ENCODE results near the gene FBLN7. TPM values are rescaled to one million over a fixed set of nuclear protein-coding genes. Genes with fewer than 3 reads are reported as not detected.

The FBLN7 gene
- total RNA-seq, 1 donor from 2014 or later, result not detected

DNA sequence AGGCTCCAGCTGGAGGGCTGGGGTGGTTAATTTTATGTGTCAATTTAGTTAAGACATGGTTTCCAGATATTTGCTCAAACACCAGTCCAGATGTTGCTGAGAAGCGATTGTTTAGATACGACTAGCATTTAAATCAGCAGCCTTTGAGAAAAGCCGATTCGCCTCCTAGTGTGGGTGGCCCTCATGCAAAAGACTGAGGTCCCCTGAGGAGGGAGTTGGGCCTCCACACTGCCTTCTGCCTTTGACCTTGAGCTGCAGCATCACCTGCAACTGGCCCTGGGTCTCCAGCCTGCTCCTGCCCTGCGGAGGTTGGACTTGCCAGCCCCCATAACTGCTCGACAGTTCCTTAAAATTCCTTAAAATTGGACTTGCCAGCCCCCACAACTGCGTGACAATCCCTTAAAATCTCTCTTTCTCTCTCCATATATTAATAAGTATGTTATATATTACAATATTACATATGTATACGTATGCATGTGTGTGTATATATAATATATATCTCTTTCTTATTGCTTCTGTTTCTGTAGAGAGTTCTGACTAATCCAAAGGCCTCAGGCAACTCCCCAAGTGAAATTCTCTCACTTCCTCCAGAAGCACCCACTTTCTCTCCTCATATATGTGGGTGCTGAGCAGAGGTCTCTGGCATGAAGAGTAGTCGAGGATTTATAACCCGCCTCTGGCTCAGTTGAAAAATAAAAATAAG, 14.4 kb downstream of the FBLN7 start:
- Histone ChIP-seq H3K79me2 (ENCODE audit: insufficient read depth, low read length) (no peaks in the 10 kb centered on the region), H3K9ac (ENCODE audit: low read length) (no peak overlapping the region), H3K9me3 (ENCODE audit: insufficient read depth, low read depth, low read length) (no peaks in the 10 kb centered on the region), H3K4me1 (ENCODE audit: insufficient read depth, low read length) (peaks cover 13% of the 10 kb centered on the region), H4K20me1 (ENCODE audit: insufficient read depth, low read length) (no peaks in the 10 kb centered on the region), H3K36me3 (ENCODE audit: insufficient read depth, low read length) (no peaks in the 10 kb centered on the region), H3K27ac (ENCODE audit: low read depth, low read length) (no peak overlapping the region), H3K4me3 (ENCODE audit: insufficient read depth, low read depth, low read length) (no peak overlapping the region), H3K4me2 (ENCODE audit: low read length) (no peak overlapping the region), H3K27me3 (ENCODE audit: insufficient read depth, low read length) (no peaks in the 10 kb centered on the region), H2AFZ (ENCODE audit: low read depth, low read length) (no peak overlapping the region)
- Mint-ChIP-seq H3K27ac (ENCODE audit: unreplicated experiment) (no peak overlapping the region), H3K4me3 (ENCODE audit: unreplicated experiment) (no peak overlapping the region), H3K9me3 (ENCODE audit: unreplicated experiment) (no peaks in the 10 kb centered on the region), H3K36me3 (ENCODE audit: low read depth, unreplicated experiment) (peaks cover 2% of the 10 kb centered on the region), H3K4me1 (ENCODE audit: low read depth, unreplicated experiment) (peaks cover 27% of the 10 kb centered on the region), H3K27me3 (ENCODE audit: low read depth, unreplicated experiment) (no peaks in the 10 kb centered on the region)
- TF ChIP-seq, protein P1, sequence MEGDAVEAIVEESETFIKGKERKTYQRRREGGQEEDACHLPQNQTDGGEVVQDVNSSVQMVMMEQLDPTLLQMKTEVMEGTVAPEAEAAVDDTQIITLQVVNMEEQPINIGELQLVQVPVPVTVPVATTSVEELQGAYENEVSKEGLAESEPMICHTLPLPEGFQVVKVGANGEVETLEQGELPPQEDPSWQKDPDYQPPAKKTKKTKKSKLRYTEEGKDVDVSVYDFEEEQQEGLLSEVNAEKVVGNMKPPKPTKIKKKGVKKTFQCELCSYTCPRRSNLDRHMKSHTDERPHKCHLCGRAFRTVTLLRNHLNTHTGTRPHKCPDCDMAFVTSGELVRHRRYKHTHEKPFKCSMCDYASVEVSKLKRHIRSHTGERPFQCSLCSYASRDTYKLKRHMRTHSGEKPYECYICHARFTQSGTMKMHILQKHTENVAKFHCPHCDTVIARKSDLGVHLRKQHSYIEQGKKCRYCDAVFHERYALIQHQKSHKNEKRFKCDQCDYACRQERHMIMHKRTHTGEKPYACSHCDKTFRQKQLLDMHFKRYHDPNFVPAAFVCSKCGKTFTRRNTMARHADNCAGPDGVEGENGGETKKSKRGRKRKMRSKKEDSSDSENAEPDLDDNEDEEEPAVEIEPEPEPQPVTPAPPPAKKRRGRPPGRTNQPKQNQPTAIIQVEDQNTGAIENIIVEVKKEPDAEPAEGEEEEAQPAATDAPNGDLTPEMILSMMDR (IDR thresholded peaks at IDR 0.05; ENCODE audit: insufficient read depth, low read depth, low read length), result no peak
- no peak for TF ChIP-seq EZH2 (IDR thresholded peaks at IDR 0.05; ENCODE audit: insufficient read depth, low read length)
- no peak for FAIRE-seq
- DNase-seq (ENCODE audit: low read depth), result no peak

DNA sequence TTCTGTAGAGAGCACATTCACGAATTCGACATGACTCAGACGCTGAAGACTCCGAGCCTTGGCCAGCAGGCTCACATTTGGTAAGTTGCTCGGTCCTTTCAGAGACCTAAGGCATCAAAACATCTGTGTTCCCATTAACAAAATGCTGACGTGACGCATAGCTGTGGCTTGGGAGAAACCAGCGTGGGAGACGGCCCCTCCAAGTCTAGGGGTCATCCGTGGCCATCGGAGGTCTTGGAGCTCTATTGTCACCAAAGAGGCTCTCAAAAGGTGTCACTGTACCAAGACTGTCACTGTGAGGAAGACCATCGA, 14.9 kb downstream of the FBLN7 start:
- no peak overlapping the region for H3K4me3 Mint-ChIP-seq (ENCODE audit: unreplicated experiment)
- Histone ChIP-seq H3K79me2 (ENCODE audit: insufficient read depth, low read length) (no peaks in the 10 kb centered on the region), H3K36me3 (ENCODE audit: insufficient read depth, low read length) (no peaks in the 10 kb centered on the region), H3K4me2 (ENCODE audit: low read length) (no peak overlapping the region), H2AFZ (ENCODE audit: low read depth, low read length) (no peak overlapping the region), H3K9me3 (ENCODE audit: insufficient read depth, low read depth, low read length) (no peaks in the 10 kb centered on the region), H3K4me3 (ENCODE audit: insufficient read depth, low read depth, low read length) (no peak overlapping the region), H3K27me3 (ENCODE audit: insufficient read depth, low read length) (no peaks in the 10 kb centered on the region), H3K9ac (ENCODE audit: low read length) (no peak overlapping the region), H4K20me1 (ENCODE audit: insufficient read depth, low read length) (no peaks in the 10 kb centered on the region), H3K27ac (ENCODE audit: low read depth, low read length) (no peak overlapping the region), H3K4me1 (ENCODE audit: insufficient read depth, low read length) (peaks cover 13% of the 10 kb centered on the region)
- H3K27ac Mint-ChIP-seq (ENCODE audit: unreplicated experiment), result no peak overlapping the region
- TF ChIP-seq, protein P1 (IDR thresholded peaks at IDR 0.05; ENCODE audit: insufficient read depth, low read depth, low read length), result no peak
- no peak for TF ChIP-seq EZH2 (IDR thresholded peaks at IDR 0.05; ENCODE audit: insufficient read depth, low read length)
- FAIRE-seq, result no peak
- no peaks in the 10 kb centered on the region for H3K9me3 Mint-ChIP-seq (ENCODE audit: unreplicated experiment)
- H3K27me3 Mint-ChIP-seq (ENCODE audit: low read depth, unreplicated experiment), result no peaks in the 10 kb centered on the region
- peaks cover 2% of the 10 kb centered on the region for H3K36me3 Mint-ChIP-seq (ENCODE audit: low read depth, unreplicated experiment)
- H3K4me1 Mint-ChIP-seq (ENCODE audit: low read depth, unreplicated experiment), result peaks cover 24% of the 10 kb centered on the region
- DNase-seq (ENCODE audit: low read depth), result peak; percentile 22

DNA sequence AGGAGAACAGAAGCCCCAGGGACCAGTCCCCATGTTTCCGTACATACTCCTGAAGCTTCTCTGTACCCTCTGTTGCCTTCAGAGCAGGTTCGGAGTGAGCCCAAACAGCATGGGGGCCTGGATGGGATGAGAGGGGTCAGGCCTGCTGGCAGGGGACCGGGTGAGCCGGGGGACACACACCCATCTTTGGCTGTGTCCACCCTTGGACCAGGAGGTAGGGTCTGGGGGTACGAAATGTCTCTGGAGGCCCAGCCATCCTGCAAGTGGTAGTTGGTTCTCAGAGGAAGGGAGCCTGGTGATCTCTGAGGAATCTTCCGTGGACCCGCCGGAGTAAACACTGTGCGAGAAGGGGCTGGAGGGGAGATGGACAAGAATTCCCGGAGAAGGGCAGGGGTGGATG, 15.3 kb downstream of the FBLN7 start:
- Histone ChIP-seq H3K4me3 (ENCODE audit: insufficient read depth, low read depth, low read length) (no peak overlapping the region), H4K20me1 (ENCODE audit: insufficient read depth, low read length) (no peaks in the 10 kb centered on the region), H3K36me3 (ENCODE audit: insufficient read depth, low read length) (no peaks in the 10 kb centered on the region), H3K9ac (ENCODE audit: low read length) (no peak overlapping the region), H3K4me1 (ENCODE audit: insufficient read depth, low read length) (peaks cover 13% of the 10 kb centered on the region), H3K27ac (ENCODE audit: low read depth, low read length) (no peak overlapping the region), H3K4me2 (ENCODE audit: low read length) (no peak overlapping the region), H3K79me2 (ENCODE audit: insufficient read depth, low read length) (no peaks in the 10 kb centered on the region), H2AFZ (ENCODE audit: low read depth, low read length) (no peak overlapping the region), H3K9me3 (ENCODE audit: insufficient read depth, low read depth, low read length) (no peaks in the 10 kb centered on the region), H3K27me3 (ENCODE audit: insufficient read depth, low read length) (no peaks in the 10 kb centered on the region)
- H3K9me3 Mint-ChIP-seq (ENCODE audit: unreplicated experiment), result no peaks in the 10 kb centered on the region
- FAIRE-seq (no peak), DNase-seq (ENCODE audit: low read depth) (no peak)
- H3K36me3 Mint-ChIP-seq (ENCODE audit: low read depth, unreplicated experiment), result peaks cover 2% of the 10 kb centered on the region
- no peaks in the 10 kb centered on the region for H3K27me3 Mint-ChIP-seq (ENCODE audit: low read depth, unreplicated experiment)
- H3K4me3 Mint-ChIP-seq (ENCODE audit: unreplicated experiment), result no peak overlapping the region
- H3K27ac Mint-ChIP-seq (ENCODE audit: unreplicated experiment), result no peak overlapping the region
- TF ChIP-seq, protein P1 (IDR thresholded peaks at IDR 0.05; ENCODE audit: insufficient read depth, low read depth, low read length), result no peak
- TF ChIP-seq EZH2 (IDR thresholded peaks at IDR 0.05; ENCODE audit: insufficient read depth, low read length), result no peak
- H3K4me1 Mint-ChIP-seq (ENCODE audit: low read depth, unreplicated experiment), result peaks cover 24% of the 10 kb centered on the region

All from astrocyte (in vitro differentiated cells and primary cell).